ENCODE data around the gene PCDHB16.
"Not testable (repeated sequence)": the region's sequence is repeated elsewhere in the genome, so short reads cannot be mapped to it uniquely, and the experiment has no call there.

GRCh38 chr5:141224844-141225243 lies 42.7 kb downstream of the PCDHB16 start:
- not testable (repeated sequence) for TF ChIP-seq CTCF, POLR2A (IDR thresholded peaks at IDR 0.05)
